Inflammatory macrophage treated with lipopolysaccharide for 4 hours (primary cell): Measurements from ENCODE around the gene CLEC9A.

Experiments used
- DNase-seq: peaks from one replicate; pipeline ENCODE4 v3.0.0-alpha.2; 2020

The CLEC9A gene

GRCh38 chr12:10030446-10030845, at the start of gene CLEC9A:
Gene CLEC9A (plus strand): TSS chr12:10030682. CDS start chr12:10052688, 22,006 bp downstream.
- no peak for DNase-seq

DNA sequence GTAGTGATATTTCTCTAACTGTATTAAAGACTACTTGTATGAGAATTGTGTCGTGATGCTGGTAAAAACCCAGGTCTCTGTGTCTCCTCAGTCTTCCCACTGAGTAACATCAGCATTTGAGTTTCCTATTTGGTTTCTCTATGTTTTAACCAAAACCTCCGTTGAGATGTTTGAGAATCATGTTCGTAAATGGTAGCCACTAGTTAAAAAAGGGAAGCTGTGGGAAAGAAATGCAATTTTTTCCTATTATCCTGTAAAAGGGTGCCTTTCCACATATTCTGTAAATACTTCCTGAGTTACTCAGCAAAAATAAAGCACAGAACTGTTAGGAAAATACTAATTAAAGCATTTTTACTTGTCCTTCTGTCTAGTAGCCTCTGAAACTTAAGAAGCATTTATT, 38.6 kb upstream of the CLEC9A start:
- peak; percentile 30 for DNase-seq

GRCh38 chr12:9992296-9992695, 38.2 kb upstream of the CLEC9A start:
- DNase-seq: no peak

DNA sequence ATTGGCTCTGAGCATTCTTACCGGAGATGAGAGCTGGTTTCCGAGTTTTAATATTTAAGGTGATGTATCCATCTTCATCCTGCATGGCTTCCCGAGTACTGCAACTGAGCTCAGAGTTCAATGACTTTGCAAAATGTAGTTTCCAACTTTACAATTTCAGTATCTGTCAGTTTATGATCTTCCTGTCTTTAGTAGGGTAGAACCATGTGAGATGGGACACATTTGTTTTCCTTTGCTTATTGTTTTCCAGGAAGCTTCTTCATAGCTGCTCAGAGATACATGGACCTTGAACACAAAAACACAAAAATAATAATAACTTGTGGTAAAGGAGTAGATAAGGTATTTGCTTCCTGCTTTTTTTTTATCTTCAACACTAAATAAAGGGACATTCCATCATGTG, 31.5 kb upstream of the CLEC9A start, which contains the start of gene CLEC1B:
Gene CLEC1B, minus strand, starts transcription at position 106 of the 400 bp plus-strand sequence. Its CDS starts 21 bp downstream, at position 85.
- no peak for DNase-seq

- no peak for DNase-seq
Measured at GRCh38 chr12:10001171-10001776, 29.2 kb upstream of the CLEC9A start.

- DNase-seq: no peak
Measured at GRCh38 chr12:10012630-10013330, 17.7 kb upstream of the CLEC9A start.

GRCh38 chr12:10015450-10015849, 15.0 kb upstream of the CLEC9A start:
- no peak for DNase-seq

GRCh38 chr12:10016881-10017280, 13.6 kb upstream of the CLEC9A start:
- DNase-seq: no peak

GRCh38 chr12:10018386-10018785, 12.1 kb upstream of the CLEC9A start:
- DNase-seq: peak; percentile 63

GRCh38 chr12:10021342-10021741, 9.1 kb upstream of the CLEC9A start:
- DNase-seq: no peak

GRCh38 chr12:10025236-10025635, 5.2 kb upstream of the CLEC9A start:
- DNase-seq: peak; percentile 54

DNA sequence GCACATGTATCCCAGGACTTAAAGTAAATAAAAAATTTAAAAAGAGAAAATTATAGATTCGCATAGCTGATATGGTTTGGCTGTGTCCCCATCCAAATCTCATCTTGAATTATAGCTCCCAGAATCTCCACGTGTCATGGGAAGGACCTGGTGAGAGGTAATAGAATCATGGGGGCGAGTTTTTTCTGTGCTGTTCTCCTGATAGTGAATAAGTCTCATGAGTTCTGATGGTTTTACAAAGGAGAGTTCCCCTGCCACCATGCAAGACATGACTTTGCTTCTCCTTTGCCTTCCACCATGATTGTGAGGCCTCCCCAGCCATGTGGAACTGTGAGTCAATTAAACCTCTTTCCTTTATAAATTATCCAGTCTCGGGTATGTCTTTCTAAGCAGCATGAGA, 3.8 kb upstream of the CLEC9A start:
- DNase-seq: peak; percentile 27

- DNase-seq: peak; percentile 35
Measured at GRCh38 chr12:10027311-10027710, 3.2 kb upstream of the CLEC9A start.

DNA sequence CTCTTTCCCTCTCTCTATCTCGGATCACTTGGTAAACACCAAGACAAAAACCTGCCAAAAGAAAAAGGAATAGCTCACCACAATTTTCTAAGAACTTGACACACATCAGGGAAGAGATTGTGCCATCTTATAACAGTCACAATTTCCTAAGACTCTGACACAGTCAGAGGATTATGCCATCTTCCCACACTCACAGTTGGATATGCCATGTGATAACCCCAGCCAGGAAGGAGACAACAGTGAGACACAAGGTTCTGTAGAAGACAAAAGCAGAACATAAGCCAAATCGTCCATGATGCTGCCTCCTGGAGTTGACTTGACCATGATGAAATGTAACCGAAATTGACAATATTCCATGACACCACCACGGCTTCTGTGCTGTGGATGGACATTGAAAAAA, 2.8 kb upstream of the CLEC9A start:
- DNase-seq: peak; percentile 99

GRCh38 chr12:10031321-10031720, 839 bp downstream of the CLEC9A start:
- DNase-seq: peak; percentile 50

GRCh38 chr12:10031771-10032175, 1.3 kb downstream of the CLEC9A start:
- DNase-seq: no peak

GRCh38 chr12:10033783-10034545, 3.5 kb downstream of the CLEC9A start:
- DNase-seq: peak; percentile 46

- DNase-seq: peak; percentile 11
Measured at GRCh38 chr12:10042167-10042566, 11.7 kb downstream of the CLEC9A start.

DNA sequence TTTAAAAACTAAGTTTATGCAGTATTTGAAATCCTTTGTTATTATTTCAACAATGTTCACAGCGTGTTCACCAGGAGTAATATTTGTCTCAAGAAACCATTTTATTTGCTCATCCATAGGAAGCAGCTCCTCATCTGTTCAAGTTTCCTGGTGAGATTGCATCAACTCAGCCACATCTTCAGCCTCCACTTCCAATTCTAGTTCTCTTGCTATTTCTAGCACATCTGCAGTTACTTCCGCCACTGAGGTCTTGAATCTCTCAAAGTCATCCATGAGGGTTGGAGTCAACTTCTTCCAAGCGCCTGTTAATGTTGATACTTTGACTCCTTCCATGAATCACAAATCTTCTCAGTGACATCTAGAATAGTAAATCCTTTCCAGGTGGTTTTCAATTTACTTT, 18.0 kb downstream of the CLEC9A start:
- peak; percentile 49 for DNase-seq

DNA sequence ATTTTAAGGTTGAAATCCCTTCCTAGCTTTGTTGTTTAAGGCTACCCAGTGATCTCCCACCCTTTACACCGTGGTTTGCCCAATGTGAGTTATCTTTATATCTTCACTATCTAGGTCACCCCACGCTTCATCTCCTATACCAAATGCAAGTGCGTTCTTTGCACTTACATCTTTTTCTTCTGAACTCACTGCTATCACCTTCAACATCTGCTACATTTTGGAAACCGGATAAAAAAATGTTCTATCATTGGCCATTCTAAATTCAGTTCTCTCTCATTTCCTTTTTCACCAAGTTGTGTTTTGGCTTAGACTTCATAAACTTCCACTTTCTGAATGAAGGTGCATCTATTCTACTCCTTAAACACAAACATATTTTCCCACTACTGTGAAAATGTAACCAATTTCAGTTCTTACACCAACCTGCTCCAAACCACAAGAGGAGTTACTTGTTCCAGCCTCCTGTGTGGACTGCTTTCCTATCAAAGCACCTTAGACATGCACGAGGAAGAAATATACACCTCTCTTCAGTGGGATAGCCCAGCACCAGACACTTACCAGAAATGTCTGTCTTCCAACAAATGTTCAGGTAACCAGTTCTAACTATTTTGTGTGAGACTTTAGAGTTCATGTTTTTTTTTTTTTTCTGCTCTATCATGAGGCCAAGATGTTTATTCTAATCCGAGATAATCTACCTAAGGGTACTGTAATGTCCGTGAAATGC, 21.9 kb downstream of the CLEC9A start:
- no peak for DNase-seq

GRCh38 chr12:10058387-10058786, 27.9 kb downstream of the CLEC9A start:
- no peak for DNase-seq

- no peak for DNase-seq
Measured at GRCh38 chr12:10065241-10065640, 34.8 kb downstream of the CLEC9A start.

GRCh38 chr12:10067264-10067663, 36.8 kb downstream of the CLEC9A start:
- no peak for DNase-seq
